Right renal pelvis (tissue), 4 donors: Measurements from ENCODE around the gene NR3C2. TPM values are rescaled to one million over a fixed set of nuclear protein-coding genes. Genes with fewer than 3 reads are reported as not detected.
"Not testable (repeated sequence)": the region's sequence is repeated elsewhere in the genome, so short reads cannot be mapped to it uniquely, and the experiment has no call there.

Experiments
- DNase-seq, 4 donors: peaks; one replicate each; pipeline ENCODE4 v3.0.0-alpha.2; 2013; ENCODE audit warnings: low read depth in 4 of 4, low spot score in 3 of 4, missing footprints in 1 of 4
- polyA plus RNA-seq, 4 donors: library from polyadenylated mRNA; unstranded; fragments of 120-200 nt; gene quantifications; one replicate each; pipeline ENCODE4 v1.2.1, GENCODE V29; 2013; ENCODE audit not compliant: insufficient read length in 4 of 4

Gene NR3C2
- polyA plus RNA-seq, 4 donors: 14.1 to 19.1 (median 18.5) TPM

DNA sequence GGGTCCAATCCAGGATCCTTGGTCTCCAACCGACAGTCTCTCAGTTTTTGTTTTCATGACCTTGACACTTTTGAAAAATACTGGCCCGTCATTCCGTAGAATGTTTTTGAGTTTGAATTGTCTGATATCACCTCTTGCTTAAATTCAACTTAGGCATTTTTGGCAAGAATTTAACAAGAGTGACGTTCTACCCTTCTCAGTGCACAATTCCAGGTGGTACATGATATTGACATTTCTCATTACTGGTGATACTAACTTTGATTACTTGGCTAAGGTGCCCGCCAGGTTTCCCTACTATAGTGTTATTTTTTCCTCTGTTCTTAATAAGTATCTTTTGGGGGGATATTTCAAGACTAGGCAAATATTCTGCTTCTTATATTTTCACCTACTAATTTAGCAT is 215.1 kb downstream of the NR3C2 start:
- DNase-seq: no peak

DNA sequence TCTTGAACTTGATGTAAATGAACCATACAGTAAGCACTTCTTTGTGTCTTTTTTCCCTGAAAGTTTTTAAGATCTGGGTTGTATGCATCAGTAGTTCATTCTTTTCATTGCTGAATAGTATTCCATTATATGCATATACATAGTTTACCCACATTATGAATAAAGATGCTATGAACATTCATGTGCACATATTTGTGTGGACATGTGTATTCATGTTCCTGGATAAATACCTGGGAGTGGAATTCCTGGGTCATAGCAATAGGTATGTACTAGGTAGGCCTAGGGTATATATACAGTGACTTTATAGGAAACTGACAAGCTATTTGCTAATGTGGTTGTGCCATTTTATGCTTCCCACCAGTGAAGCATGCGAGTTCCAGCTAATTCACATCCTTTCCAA is 215.9 kb downstream of the NR3C2 start:
- DNase-seq: no peak

DNA sequence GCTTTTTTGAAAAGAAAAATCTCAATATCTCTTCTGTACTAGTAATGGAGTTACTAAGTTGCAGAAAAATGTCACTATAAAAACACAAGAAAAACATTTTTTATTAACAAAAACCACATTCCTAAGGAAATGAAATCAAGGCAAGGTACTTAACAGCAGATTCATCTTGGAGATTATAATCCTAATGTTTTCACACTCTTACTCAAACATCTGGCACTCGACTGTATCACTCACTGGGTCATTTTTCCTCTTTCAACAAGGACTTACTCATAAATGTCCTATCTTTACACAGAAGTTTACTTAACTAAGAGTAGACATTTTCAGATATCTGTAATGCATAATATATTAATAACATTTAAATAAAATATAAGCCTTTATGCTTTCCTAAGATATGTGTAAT is 216.6 kb downstream of the NR3C2 start:
- no peak for DNase-seq

DNA sequence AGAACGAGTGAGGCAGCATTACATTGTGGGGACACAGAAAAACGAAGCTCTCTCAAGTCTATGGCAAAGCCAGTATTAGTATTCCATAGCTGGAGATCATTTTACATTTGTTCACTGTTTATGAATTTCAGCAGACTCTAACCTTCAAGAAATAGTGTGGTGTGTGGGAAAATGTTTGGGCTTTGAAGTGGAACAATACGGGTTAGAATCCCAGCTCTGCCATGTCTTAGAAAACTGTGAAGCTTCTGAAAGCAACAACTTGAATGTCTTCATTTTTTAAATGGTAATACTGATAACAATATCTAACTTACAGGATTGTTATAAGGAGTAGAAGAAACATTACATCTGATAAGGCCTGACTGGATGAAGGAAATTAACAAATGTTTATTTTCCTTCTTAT is 217.7 kb downstream of the NR3C2 start:
- DNase-seq: no peak

DNA sequence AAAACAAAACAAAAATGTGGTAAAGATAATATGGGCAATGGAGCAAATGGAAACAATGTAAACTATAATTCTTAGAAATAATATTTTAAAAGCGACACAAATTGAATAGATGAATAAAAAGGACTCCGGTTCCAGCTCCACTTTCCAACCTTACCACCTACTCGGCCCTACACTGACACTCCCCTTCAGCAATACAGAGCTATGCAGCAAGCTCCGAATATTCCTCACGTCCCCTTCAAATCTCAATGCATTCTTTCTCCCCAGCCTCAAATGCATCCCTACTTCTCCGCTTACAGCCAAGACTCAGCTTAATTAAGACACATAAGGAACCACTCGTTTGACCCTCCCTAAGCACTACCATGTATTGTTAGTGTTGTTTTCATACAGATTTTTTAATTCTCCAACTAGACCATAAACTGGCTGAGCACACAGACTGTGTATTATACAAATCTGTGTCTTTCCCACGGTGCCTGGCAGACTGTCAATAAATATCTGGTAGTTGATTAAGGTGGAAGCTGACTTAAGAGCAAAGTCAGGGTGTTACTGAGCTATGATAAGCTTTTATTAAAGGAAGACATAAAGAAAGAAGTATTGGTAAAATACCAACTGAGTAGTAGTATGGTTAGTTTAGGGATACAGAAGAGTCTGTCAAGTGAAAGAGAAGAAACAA is 219.1 kb downstream of the NR3C2 start:
- no peak for DNase-seq

DNA sequence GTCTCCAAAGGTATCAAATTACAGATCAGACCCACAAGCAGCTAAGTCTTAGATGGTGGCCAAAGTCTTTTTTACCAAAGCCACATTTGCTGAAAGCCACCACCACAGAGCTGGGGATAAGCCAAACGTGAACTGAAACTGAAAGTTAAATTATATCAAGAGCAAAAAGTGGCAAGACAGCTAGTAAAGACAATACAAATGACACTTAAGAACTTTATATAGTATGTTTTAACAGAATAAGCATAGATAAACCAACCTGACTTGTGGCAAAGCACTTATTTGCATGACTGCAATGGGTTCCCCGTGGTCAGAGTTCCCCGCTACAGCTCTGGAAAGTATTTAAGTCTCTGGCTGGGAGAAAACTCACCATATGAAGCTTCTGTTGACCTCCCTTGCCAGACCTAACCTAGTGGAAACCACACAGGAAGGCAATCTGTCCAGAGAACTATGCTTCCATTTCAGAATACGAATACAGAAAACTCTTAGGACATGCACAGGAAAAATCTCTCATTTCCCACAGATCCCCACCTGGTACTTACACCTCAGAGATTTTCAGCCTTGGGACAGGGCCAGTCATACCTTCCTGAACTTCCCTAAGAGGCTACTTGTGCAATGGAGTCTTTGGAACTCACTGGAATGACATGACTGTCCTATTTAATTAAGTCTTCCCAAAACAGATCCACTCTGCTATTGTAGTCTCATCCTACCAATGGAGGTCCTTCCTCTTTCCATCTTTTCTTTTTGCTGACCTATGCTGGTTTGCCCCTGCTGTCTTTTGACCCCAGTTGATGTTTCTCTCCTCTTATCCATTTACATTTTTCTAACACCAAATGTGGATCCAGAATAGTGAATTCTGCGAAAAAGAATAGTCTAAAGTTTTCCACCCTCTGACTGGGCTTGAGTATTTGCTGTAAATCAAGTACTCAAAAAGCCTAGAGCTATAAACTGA is 225.1 kb downstream of the NR3C2 start:
- DNase-seq: no peak

DNA sequence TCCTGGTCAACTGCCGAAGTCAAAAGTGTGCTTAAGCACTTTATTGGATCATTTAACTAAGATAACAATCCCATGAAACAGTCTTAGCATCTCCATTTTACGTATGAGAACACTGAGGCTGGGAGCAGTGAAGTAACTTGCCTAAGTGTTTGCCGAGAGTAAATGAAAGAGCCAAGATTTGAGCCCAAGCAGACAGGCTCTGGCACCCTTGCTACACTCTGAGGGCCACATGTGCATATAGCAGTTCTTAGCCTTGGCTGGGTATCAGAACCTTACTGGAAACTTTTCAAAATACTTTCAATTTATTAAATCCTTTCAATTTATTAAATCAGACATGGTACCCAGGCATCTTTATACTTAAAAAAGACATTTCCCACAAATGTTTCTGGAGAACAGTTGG is 225.9 kb downstream of the NR3C2 start:
- DNase-seq: no peak

DNA sequence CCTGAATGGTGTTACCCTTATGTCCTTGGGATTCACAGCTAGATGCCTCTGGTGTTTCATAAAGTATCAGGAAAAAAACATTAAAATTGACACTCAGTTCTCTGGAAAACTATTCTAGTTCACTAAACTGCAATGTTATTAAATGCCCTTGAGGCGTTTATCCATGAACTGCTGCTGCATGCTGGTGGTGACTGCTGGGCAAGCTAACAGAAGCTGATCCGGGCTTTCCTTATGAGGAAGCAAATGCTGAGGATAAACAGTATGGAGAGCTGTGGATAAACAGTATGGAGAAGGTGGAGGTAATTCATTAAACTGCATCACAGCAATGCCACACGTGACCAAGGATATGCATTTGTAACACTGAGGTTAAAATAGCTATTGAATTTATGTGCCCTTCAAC is 227.0 kb downstream of the NR3C2 start:
- no peak for DNase-seq

DNA sequence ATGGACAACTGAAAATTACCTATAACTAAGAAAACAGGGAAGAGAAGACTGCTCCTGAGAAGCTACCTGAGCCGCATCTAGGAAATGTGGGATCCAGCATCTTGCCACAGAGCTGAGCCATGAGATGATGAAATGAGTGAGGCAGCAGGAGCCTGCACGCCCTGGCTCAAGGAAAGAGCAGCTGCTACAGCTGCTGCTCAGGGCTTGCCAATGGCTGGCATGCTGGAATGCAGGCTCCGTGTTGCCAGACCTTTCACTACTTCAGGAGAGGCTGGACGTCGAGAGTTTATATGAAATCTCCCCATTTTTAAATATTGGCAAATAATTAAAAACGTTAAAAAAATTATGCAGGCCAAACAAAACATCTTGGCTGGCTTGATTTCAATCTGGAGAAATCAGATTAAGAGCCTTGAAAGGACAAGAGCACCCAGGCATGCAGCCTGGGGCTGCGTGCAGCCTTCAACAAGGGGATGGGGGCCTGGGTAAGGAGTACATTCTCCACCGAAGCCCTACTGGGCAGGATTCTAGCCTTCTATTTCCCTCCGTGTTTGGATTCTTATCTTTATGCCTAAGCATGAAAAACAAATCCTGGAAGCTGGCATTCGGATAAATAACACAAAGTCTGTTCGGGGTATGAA is 227.6 kb downstream of the NR3C2 start:
- no peak for DNase-seq

DNA sequence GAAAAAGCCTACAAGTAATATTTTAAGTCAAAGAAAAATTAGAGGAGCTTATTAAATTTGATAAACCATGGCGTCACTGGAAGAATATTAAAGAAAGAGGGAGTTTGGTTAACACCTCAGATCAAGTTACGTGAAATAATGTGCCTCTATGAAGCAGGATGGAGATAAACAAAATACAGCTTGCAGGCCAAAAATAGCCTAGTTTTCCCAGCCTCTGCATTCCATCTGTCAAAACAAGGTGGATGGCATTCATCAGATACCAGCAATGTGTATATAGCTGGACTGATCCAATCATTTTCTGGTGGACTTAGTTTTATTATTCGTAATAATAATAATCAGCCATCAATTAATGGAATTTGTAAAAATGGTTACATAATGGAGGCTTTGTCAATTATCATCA is 230.7 kb downstream of the NR3C2 start:
- no peak for DNase-seq

DNA sequence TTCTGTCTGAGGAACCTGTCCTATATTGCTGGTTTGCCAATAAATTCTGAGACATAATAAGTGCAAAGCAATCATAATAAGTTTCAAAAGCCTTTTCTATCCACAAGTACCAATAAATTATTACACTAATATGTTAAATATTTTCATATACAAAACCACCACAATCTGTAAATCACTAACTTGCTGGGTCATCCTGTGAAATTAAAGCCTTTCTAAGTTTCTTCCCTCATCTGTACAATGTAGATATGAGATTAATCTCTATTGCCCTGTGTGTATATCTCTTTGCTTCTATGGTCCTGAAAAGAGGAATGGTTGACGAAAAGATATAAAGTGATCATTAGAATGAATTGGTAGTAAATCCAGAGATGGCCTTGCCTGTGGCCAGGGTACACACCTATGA is 231.6 kb downstream of the NR3C2 start:
- DNase-seq: no peak

DNA sequence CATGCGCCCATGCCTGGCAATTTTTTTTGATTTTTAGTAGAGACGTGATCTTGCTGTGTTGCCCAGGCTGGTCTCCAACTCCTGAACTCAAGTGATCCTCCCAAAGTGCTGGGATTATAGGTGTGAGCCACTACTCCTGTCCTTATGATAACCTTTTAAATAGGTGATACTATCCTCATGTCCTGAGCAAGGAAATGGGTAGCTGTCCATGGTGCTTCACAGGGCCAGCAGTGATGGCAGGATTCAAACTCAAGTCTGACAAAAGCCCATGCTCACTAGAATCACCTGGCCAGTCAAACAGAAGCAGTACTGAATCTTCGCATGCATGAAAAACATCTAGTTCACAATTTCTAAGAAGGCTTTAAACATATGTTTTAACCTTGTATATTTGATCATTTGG is 235.1 kb downstream of the NR3C2 start:
- DNase-seq: no peak

DNA sequence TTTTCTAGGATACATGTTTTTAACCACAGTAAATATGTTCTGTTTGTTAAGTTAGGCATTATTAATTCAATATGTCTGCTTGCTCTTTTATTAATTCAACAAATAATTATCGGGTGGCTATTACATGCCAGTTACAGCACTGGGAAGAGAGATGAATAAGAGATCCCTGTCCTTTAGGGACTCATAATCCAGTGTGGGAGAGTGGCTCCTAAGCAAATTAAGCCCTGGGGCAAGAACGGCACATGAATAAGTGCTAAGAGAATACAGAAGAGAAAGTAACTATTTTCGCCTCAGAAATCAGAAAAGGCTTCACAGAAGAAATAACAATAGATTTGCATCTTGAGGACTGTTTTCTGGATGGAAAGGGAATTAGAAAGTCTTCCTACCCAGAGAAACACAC is 236.7 kb downstream of the NR3C2 start:
- DNase-seq: no peak

DNA sequence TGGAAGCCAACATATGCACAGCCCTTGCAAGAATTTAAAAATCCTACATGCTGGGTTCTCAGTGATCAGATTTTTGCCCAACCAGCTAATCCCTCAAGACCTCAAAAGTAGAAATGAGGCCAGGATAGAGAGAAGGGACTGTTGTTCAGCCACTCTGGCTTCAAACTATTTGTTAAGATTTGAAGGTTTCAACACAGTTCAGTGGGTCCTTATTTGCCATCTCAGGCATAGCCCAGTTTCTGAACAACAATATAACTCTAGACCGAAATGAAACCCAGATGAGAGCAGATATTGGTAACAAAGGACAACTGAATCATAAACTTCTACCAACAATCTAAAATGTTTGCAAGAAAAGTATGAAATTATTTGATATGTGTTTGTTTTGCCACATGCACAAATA is 237.3 kb downstream of the NR3C2 start:
- no peak for DNase-seq

DNA sequence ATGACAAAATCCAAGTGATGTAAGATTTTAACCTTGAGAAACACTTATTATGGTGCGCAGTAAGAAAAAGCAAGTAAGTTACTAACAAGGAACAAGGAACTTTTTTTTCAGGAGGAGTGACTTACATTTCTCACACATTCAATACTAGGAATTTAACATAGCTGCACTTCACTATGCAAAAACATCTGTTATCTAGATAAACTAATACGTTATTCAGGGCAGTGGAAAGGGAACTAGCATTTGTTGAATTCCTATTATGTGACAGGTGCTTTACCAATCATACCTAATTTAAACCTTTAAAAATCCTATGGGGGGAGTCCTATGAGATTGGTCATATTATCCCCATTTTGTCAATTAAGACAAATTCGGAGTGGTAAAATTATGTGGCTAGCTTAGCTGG is 238.0 kb downstream of the NR3C2 start:
- DNase-seq: no peak

DNA sequence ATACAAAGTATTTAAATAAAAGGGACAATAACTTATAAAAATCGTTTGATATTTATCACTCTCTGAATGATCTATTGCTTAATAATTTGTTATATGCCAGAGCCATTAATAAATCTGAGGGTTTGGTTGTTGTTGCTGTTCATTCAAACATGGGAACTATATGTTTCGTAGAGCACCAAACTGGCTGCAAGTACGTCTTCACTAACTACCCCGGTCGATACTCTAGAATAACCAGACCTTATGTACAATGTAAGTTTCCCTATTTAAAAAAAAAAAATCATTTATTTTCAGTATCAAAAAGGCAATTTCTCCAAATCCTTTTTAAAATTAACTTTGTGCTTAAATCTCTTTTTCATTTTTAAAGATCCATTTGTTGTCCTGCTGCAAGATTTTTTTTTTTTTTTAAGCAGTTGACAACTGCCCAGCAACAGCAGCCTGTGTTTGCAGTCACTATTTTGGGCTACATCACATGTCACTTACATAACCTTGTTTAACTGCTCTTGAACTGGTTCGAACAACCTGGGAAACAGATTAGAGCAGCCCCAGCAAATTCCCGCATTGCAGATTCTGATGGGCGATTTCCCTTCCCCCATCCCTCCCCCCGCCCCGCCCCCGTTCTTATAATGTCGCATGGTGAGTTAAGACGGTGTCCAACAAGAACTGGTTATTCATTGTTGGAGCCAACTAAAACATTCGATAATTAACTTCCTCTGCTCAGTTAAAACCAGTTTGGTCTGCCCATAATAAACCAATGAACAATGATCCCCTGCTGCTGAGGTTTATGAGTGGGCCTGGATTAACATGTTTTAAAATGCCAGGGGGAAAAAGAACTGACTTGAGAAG is 238.9 kb downstream of the NR3C2 start:
- DNase-seq: peak in 3 of 4 donors; percentile 52 to 74 (median 60)

DNA sequence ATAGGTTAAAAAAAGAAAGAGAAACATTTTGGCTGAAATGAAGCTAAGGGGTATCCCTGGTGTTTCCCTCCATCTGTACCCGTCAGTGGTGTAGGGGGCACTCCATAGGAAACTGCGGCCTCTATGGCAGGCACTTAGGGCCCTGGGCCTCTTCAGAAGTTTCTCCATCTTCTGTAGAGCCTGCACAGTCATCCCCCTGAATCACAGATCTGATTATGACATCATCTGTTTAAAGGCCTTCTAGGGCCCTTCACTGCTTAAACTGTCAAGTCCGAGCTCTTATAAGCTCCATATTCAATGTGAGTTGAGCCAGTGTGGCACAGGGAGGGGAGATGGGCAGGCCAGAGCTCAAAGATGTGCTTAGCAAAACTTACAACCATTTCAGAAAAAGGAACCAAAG is 241.3 kb downstream of the NR3C2 start:
- DNase-seq: no peak

DNA sequence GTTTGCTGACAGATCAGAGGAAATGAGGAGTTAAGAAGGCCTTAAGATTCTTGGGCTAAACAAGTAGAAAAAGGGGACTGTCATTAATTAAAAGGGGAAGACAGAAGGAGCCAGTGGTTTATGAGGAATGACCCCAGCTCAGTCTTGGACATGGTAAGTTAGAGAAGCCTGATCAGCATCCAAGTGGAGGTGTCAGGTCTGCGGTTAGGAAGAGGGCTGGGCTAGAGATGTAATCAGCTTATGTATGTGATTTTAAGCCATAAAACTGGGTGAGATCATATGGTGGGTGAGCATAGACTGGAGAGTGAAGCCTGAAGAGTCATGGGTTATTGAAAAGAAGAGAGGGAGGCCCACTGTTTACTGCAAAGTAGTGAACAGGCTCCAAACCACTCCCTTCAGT is 246.1 kb downstream of the NR3C2 start:
- DNase-seq: no peak

DNA sequence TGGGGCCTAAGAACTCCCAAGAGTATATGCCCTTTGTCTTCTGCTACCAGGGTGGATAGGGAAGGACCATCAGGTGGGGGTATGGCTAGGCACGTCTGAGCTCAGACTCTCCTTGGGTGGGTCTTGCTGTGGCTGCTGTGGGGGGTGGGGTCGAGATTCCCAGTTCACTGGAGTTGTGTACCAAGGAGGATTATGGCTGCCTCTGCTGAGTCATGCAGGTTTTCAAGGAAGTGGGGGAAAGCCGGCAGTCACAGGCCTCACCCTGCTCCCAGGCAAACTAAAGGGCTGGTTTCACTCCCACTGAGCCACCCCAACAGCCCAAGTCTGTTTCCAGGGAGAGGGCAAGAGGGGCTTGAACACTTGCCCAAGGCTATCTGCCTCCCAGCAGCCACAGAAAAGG is 249.7 kb downstream of the NR3C2 start:
- no peak for DNase-seq

DNA sequence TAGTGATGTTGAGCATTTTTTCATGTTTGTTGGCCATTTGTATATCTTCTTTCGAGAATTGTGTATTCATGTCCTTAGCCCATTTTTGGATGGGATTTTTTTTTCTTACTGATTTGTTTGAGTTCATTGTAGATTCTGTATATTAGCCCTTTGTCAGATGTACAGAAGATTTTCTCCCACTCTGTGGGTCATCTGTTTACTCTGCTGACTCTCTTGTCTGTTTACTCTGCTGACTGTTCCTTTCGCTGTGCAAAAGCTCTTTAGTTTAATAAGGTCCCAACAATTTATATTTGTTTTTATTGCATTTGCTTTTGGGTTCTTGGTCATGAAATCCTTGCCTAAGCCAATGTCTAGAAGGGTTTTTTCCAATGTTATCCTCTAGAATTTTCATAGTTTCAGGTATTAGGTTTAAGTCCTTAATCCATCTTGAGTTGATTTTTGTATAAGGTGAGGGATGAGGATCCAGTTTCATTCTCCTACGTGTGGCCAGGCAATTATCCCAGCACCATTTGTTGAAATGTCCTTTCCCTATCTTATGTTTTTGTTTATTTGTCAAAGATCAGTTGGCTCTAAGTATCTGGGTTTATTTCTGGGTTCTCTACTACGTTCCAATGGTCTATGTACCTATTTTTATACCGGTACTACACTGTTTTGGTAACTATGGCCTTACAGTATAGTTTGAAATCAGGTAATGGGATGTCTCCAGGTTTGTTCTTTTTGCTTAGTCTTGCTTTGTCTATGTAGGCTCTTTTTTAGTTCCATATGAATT is 254.6 kb downstream of the NR3C2 start:
- not testable (repeated sequence) for DNase-seq
